MG63 (cell line): ENCODE data around the gene PKD1. TPM values are rescaled to one million over a fixed set of nuclear protein-coding genes. Genes with fewer than 3 reads are reported as not detected.

Source experiments
- DNase-seq: peaks from one replicate; pipeline ENCODE4 v3.0.0-alpha.2; 2020
- H3K27me3 ChIP-seq: fragments of 250-450 bp; sonication (Bioruptor Pico); 2 replicates; pipeline ENCODE4 v1.5.1; 2020; ENCODE audit warnings: mild to moderate bottlenecking, moderate library complexity
- H3K36me3 ChIP-seq: fragments of 250-450 bp; sonication (Bioruptor Pico); 2 replicates; pipeline ENCODE4 v1.5.1; 2020; ENCODE audit warnings: mild to moderate bottlenecking, moderate library complexity
- H3K4me3 ChIP-seq: fragments of 250-450 bp; sonication (Bioruptor Pico); 2 replicates; pipeline ENCODE4 v1.5.1; 2020; ENCODE audit warnings: mild to moderate bottlenecking, moderate library complexity
- H3K9me3 ChIP-seq: fragments of 250-450 bp; sonication (Bioruptor Pico); 2 replicates; pipeline ENCODE4 v1.5.1; 2020; ENCODE audit warnings: mild to moderate bottlenecking, moderate library complexity
- total RNA-seq: library from RNA; depleted of rRNA; stranded (reverse); fragments of >200 nt; shearing (Covaris generic); gene quantifications from 2 replicates; pipeline ENCODE4 v1.2.3, GENCODE V29; 2014; ENCODE audit warnings: low replicate concordance

PKD1 gene
- total RNA-seq, 1 experiment from 2014 or later, result 106 TPM

DNA sequence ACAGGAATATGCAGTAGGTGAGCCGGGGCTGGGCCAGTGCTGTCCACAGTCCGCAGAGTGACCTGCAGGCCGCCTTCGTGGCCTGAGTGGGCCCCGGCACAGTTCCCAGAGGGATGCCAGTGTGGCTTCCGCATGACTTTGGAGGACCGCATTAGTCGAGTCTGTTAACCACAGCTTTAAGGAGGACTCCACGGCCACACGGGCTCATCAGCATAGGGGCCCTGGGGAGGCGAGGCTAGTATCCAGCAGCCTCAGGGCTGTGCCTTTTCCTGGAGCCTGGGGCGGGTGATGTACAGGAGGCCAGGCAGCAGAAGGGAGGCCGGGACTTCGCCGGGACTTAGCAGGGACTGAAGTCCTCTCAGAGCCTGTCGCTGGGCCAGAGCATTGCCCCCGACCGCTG, 74.7 kb downstream of the PKD1 start:
- no peaks in the 10 kb centered on the region for H3K9me3 ChIP-seq
- no peak overlapping the region for H3K4me3 ChIP-seq
- peaks cover 33% of the 10 kb centered on the region for H3K36me3 ChIP-seq

DNA sequence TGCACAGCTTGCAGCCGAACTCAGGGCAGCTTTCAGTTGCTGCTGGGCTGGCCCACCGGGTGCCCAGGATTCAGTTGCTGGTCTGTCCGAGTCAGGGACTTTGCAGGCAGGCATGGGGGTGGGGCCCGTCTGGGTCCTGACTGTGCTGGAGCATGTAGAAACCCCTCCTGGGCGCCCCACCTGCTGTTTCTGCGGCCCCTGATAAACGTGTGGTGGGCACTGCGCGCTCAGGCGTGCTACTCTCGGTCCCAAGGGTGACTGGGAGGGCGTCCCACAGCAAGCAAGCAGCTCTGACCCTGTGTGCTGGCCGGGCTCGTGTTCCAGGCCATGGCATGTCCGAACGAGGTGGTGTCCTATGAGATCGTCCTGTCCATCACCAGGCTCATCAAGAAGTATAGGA, 75.4 kb downstream of the PKD1 start:
- DNase-seq, result no peak
- H3K36me3 ChIP-seq, result peaks cover 31% of the 10 kb centered on the region
- H3K4me3 ChIP-seq, result no peak overlapping the region
- no peaks in the 10 kb centered on the region for H3K9me3 ChIP-seq
- H3K27me3 ChIP-seq, result no peaks in the 10 kb centered on the region

More for the DNA sequence above, 74.7 kb downstream of the PKD1 start:
- H3K27me3 ChIP-seq, result no peaks in the 10 kb centered on the region
- DNase-seq, result no peak

DNA sequence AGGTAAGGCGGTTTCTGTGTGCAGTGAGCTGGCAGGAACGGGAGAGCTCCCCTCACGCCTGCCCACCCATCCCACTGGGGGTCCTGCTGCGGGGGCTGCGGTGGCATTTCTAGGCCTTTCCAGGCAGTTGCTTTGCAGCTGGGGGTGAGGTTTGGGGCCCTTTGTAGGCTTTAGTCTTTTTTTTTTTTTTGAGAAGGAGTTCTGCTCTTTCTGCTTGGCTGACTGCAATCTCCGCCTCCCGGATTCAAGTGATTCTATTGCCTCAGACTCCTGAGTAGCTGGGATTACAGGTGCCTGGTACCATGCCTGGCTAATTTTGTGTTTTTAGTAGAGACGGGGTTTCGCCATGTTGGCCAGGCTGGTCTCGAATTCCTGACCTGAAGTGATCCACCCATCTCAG, 76.8 kb downstream of the PKD1 start:
- Histone ChIP-seq H3K4me3 (no peak overlapping the region), H3K36me3 (peaks cover 34% of the 10 kb centered on the region)

DNA sequence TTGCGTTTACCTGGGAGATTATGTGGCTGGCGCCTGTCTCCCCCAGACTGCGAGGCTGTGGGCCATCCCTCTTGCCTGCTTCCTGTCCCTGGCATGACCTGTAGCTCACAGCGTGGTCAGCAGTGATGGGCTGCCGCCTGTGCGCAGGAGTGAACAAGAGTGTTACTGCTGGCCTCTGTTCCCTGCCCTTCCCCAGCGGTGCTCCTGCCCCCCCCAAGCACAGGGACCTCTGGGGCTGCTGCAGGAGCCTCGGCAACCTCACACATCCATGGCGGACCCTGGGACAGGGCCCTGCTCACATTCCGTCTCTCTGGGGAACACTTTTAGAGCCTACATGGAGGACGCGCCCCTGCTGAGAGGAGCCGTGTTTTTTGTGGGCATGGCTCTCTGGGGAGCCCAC, 77.3 kb downstream of the PKD1 start:
- Histone ChIP-seq H3K27me3 (no peaks in the 10 kb centered on the region), H3K4me3 (no peak overlapping the region), H3K36me3 (peaks cover 34% of the 10 kb centered on the region), H3K9me3 (no peaks in the 10 kb centered on the region)
- no peak for DNase-seq

More for the DNA sequence above, 76.8 kb downstream of the PKD1 start:
- no peaks in the 10 kb centered on the region for H3K9me3 ChIP-seq
- no peak for DNase-seq
- no peaks in the 10 kb centered on the region for H3K27me3 ChIP-seq

DNA sequence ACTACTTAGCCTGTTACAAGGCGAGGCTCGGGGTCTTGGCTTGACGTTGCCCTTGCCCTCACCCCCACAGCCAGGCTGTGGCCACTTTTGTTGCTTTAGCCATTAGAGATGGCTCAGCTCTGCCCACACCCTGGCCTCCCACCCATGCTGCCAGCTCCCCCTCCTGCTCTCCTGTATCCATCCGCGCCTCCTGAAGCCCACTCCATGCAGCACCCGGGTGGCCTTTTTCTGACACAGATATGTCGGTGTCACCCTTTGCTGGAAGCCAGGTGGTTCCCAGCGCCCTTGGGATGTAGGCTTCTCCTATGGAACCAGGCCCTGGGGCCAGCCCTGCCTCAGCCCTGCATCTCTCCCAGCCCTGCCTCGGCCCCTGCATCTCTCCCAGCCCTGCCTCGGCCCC, 78.3 kb downstream of the PKD1 start:
- H3K36me3 ChIP-seq, result peaks cover 38% of the 10 kb centered on the region

DNA sequence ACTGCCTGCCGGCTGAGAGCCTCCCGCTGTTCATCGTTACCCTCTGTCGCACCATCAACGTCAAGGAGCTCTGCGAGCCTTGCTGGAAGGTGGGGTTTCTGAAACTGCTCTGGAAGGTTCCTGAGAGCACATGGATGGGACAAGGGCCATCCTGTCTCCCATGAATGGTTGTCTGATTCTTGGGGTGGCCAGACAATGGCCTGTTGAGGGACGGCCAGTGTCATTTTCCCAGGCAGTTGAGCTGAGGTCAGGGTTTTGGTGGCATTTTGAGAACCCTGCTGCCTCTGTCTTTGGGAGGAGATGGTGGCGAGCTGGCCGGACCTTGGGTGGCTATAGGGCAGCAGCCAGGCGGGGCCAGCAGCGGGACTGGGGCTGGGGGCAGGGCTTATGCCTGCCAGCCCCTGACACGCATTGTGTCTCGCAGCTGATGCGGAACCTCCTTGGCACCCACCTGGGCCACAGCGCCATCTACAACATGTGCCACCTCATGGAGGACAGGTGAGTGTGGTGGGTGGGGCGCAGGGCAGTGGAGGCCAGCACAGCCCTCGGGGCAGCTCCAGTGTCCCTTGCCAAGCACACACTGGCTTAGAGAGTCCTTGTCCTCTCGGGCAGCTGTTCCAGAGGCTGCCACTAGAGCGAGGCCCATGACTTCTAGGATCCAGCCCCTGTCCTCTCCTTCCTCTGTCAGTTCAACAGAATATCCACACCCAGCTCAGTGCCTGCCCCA, 78.9 kb downstream of the PKD1 start:
- H3K4me3 ChIP-seq, result no peak overlapping the region
- H3K9me3 ChIP-seq, result no peaks in the 10 kb centered on the region
- DNase-seq, result no peak
- H3K27me3 ChIP-seq, result no peaks in the 10 kb centered on the region
- peaks cover 41% of the 10 kb centered on the region for H3K36me3 ChIP-seq

More for the DNA sequence above, 78.3 kb downstream of the PKD1 start:
- no peaks in the 10 kb centered on the region for H3K9me3 ChIP-seq
- H3K4me3 ChIP-seq, result no peak overlapping the region
- no peak for DNase-seq
- H3K27me3 ChIP-seq, result no peaks in the 10 kb centered on the region

DNA sequence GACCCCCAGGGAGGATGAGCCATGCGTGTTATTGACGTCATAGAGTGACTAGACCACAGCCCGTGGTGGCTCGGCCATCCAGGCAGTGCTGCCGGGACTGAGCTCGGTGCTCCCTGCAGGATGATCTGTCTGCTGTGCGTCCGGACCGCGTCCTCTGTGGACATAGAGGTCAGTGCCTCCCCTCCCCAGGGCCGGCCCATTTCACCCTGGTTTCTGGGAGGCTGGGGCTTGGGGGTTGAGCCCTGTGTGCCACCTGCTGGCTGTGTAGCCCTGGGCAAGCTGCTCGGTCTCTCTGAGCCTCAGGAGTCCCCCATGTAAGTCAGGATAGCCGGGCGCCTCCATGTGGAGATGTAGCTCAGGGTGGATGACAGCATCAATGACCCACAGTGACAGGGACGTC, 79.6 kb downstream of the PKD1 start:
- peaks cover 44% of the 10 kb centered on the region for H3K36me3 ChIP-seq
- no peak for DNase-seq
- H3K27me3 ChIP-seq, result no peaks in the 10 kb centered on the region
- H3K4me3 ChIP-seq, result no peak overlapping the region
- no peaks in the 10 kb centered on the region for H3K9me3 ChIP-seq

DNA sequence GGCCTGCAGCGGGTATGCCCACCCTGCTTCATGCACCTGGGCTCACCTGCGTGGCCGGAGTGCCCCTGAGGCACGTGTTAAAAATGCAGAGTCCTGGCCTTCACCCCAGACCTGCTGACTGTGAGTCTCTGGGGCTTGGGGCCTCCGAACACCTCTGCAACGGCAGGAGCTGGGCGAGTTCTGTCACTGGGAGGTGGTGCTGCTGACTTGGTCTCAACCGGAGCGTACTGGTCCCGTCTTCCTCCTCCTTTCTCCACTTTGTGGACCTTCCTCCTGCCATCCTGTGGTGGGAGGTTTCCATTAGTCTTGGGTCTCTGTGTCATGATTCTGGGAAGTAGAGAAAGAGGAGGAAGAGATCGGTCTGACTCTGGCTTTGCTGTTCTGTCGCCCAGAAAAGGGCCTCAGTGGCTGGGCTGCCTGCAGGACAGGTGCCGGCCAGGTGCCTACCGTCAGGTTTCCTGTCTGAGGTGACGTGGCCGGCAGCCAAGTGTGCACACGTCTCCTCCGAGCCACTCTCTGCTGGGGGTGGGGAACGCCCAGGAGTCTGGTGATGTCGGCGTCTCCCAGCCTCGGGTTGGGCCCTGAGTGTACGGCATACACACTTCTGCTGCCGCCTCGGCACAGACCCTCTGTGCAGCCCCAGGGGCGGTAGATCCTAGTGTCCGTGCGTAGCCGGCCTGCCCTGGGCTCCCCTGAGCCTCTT, 81.0 kb downstream of the PKD1 start:
- DNase-seq, result no peak
- H3K36me3 ChIP-seq, result peaks cover 47% of the 10 kb centered on the region

DNA sequence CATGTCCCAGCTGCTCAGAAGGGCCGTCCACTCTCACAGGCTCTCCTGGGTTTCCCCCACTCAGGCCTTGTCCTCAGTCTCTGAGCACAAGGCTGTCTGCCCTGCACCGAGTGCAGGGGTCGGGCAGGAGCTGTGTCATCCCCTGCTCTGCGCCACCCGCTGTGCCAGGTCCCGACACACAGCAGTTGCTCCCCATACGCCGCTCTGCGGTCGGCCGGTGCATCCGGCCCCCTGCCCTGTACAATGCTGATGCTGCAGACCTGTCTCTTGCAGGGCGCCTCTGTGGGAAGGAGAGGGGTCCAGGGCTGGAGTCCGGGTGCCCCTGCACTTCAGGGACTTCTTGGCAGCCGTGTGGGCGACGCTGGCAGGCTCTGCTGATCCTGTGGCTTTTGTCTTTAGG, 81.8 kb downstream of the PKD1 start:
- no peak overlapping the region for H3K4me3 ChIP-seq
- peaks cover 50% of the 10 kb centered on the region for H3K36me3 ChIP-seq
- H3K27me3 ChIP-seq, result no peaks in the 10 kb centered on the region
- no peak for DNase-seq
- no peaks in the 10 kb centered on the region for H3K9me3 ChIP-seq

More for the DNA sequence above, 81.0 kb downstream of the PKD1 start:
- Histone ChIP-seq H3K27me3 (no peaks in the 10 kb centered on the region), H3K4me3 (no peak overlapping the region), H3K9me3 (no peaks in the 10 kb centered on the region)

DNA sequence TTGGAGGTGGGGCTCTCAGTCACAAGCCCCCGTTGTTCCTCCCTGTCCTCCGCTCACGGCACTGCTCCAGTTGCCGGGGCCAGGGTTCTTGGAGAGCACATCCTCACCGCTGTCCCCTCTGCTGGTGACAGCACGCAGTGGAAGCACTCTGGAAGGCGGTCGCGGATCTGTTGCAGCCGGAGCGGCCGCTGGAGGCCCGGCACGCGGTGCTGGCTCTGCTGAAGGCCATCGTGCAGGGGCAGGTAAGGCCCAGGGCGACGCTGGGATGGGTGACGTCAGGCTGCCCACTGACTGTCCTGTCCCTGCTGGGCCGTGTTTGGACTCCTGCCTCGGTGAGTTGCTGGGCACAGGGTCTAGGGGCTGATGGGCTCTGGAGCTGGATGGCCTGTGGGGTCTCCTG, 82.5 kb downstream of the PKD1 start:
- DNase-seq, result no peak
- Histone ChIP-seq H3K27me3 (no peaks in the 10 kb centered on the region), H3K36me3 (peaks cover 45% of the 10 kb centered on the region)

DNA sequence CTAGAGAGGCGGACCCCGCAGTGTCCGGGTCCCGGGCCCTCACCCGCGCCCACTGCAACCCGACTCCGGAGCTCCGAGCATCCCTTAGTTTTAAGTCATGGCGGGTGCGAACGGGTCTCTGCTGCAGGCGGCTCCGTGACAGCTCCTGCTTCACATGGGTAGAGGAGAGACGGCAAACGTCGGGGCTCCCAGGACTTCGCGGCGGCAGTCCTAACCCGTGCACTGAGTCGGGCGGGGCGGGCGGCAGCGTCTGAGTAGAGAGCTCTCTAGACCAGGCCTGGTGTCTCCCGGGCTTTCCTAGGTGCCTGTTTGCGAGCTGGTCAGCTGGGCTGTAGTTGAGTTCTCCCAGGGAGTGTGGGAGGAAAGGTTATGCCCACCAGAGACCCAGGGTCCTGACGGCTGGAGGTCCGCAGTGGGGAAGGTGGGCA, 87.6 kb downstream of the PKD1 start:
- Histone ChIP-seq H3K36me3 (peaks cover 44% of the 10 kb centered on the region), H3K4me3 (peak overlapping the region; percentile 84), H3K27me3 (no peaks in the 10 kb centered on the region), H3K9me3 (no peaks in the 10 kb centered on the region)
- DNase-seq, result peak; percentile 32

More for the DNA sequence above, 82.5 kb downstream of the PKD1 start:
- Histone ChIP-seq H3K9me3 (no peaks in the 10 kb centered on the region), H3K4me3 (no peak overlapping the region)

DNA sequence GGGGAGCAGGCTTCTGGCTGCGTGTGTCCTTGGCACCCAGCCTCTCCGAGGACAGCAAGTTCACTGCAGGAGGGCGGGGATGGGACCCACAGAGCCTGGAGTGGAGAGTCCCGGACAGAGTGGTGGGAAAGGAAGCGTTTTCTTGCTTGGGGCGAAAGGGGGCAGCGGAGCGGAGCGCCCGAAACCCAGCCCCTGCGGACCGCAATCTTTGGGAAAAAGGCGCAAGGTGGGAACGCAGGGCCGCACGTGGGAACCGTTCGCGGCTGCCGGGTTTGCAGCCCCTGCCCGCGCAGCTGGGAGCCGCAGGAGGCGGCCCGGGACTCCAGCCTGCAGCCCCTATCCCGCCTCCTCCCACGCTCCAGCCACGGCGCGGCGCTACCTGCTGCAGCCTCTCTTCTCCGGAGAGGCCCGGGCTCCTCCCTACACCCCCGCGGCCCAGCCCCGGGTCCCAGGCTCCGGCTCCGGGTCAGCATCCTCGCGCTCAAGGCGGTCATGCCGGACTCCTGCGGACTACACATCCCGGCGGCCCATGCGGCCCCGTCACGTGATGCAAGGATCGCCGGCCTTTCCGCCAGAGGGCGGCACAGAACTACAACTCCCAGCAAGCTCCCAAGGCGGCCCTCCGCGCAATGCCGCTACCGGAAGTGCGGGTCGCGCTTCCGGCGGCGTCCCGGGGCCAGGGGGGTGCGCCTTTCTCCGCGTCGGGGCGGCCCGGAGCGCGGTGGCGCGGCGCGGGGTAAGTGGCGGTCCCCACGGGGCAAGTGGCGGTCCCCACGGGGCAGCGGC, 88.2 kb downstream of the PKD1 start, which contains the start of the genes NTHL1 and TSC2:
Gene NTHL1 (minus strand): TSS at position 505 of the 786 bp plus-strand sequence. CDS start 11 bp downstream, at position 494.
Gene TSC2 (plus strand): TSS at position 656 of the 786 bp plus-strand sequence. CDS start 631 bp downstream, outside the sequence.
- DNase-seq, result peak; percentile 98
- Histone ChIP-seq H3K9me3 (no peaks in the 10 kb centered on the region), H3K27me3 (no peaks in the 10 kb centered on the region), H3K36me3 (peaks cover 44% of the 10 kb centered on the region), H3K4me3 (peak within 1 kb of the TSS; percentile 84)

DNA sequence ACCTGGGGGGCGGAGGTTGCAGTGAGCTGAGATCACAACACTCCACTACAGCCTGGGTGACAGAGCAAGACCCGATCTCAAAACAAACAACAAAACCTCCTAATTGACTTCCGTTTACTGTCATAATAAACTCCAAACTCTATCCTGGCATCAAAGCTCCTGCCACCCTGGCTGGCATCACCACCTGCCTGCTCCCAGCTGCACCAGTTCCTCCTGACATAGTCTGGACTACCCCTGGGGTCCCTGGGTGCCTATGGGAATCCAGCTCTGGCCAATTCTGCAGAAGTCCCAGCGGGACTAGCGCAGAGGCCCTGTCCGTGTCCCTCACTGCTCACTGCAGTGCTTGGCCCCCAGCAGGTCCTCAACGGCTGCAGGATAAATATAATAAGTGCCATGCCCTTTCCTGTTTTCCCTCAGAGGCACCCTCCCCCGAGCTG, 88.8 kb downstream of the PKD1 start:
- H3K27me3 ChIP-seq, result no peaks in the 10 kb centered on the region
- peak overlapping the region; percentile 84 for H3K4me3 ChIP-seq
- H3K36me3 ChIP-seq, result peaks cover 37% of the 10 kb centered on the region
- no peak for DNase-seq
- no peaks in the 10 kb centered on the region for H3K9me3 ChIP-seq

DNA sequence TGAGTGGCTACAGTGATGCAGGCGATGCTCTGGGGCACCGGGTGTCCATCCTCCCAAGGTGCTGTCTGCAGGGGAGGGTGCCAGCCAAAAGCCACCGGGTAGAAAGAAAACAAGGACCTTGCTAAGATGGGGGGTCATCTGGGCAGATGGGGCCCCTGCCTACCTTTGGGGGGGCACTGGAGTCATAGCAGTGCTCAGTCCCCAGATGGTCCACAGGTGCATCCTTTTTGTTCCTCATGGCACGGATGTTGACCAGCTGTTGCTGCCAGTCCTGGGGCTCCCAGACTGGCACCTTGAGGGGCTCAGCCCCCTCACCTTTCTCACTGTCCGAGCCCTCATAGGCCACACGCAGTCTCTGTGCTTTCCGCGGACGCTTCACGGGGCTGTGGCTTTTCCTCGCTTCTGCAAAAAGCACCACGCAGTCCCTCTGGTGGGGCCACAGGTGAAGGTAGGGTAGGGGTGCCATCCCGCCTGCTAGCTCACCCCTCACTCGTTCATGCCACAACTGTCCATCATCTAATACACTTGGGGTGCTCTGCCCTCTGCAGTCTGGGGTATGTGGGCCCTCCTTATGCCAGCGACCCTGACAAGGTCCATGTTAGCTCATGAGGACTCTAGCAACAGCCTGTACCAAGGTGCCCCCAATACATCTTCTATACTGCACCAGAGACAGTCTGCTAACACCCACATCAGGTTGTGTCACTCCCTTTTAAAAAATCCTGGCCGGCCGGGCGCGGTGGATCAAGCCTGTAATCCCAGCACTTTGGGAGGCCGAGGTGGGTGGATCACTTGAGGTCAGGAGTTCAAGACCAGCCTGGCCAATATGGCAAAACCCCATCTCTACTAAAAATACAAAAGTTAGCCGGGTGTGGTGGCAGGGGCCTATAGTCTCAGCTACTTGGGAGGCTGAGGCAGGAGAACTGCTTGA, 89.5 kb downstream of the PKD1 start:
- Histone ChIP-seq H3K36me3 (peaks cover 31% of the 10 kb centered on the region), H3K4me3 (peak overlapping the region; percentile 84), H3K9me3 (no peaks in the 10 kb centered on the region), H3K27me3 (no peaks in the 10 kb centered on the region)
- DNase-seq, result no peak

DNA sequence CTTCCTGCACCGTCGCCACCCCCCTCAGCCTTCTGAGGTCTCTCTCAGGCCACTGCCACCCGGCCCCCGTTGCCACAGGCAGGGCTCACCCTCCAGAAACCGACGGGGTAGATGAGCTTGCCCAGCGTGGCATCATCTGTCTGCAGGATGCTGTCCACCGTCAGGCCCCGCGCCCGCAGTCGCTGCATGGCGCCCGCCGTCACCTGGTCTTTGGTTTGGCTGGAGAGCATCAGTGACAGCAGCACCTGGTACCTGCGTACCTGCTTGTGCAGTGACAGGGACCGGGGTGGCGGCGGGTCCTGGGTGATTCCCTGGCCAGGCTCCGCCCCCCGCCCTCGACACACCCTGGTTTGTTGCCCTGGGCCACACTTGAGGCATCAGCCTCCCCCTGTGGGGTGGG, 91.2 kb downstream of the PKD1 start:
- no peak for DNase-seq
- Histone ChIP-seq H3K36me3 (peaks cover 18% of the 10 kb centered on the region), H3K27me3 (no peaks in the 10 kb centered on the region), H3K9me3 (no peaks in the 10 kb centered on the region), H3K4me3 (no peak overlapping the region)
